Stimulated activated CD4-positive, alpha-beta T cell treated with anti-CD3 and anti-CD28 coated beads, Interleukin-4, amount 100 ng/mL, for 24 hours (primary cell): ENCODE results near the gene HYAL3.
A peak's percentile ranks its signal among the peaks of the same experiment; 100 is the strongest.

Experiments used
- DNase-seq: peaks from one replicate; pipeline ENCODE4 v3.0.0-alpha.2; 2020

HYAL3 gene

GRCh38 chr3:50327943-50328691, 28.9 kb upstream of the HYAL3 start, which contains the start of gene TUSC2:
Gene TUSC2 (minus strand): TSS chr3:50328223. CDS start chr3:50328099, 124 bp downstream.
- DNase-seq: peak; percentile 96

GRCh38 chr3:50327129-50327528, 27.9 kb upstream of the HYAL3 start:
- no peak for DNase-seq

- DNase-seq: no peak
Measured at GRCh38 chr3:50326182-50326541, 27.0 kb upstream of the HYAL3 start.

- DNase-seq: no peak
Measured at GRCh38 chr3:50325497-50326181, 26.4 kb upstream of the HYAL3 start.

- no peak for DNase-seq
Measured at GRCh38 chr3:50325113-50325480, 25.9 kb upstream of the HYAL3 start.

GRCh38 chr3:50324351-50325112, 25.3 kb upstream of the HYAL3 start:
- peak; percentile 70 for DNase-seq

GRCh38 chr3:50323614-50324199, 24.5 kb upstream of the HYAL3 start:
- DNase-seq: no peak

- no peak for DNase-seq
Measured at GRCh38 chr3:50323092-50323600, 23.9 kb upstream of the HYAL3 start.

GRCh38 chr3:50322386-50323091, 23.3 kb upstream of the HYAL3 start, which contains the start of gene HYAL2:
Gene HYAL2 (minus strand): TSS chr3:50322745. CDS start chr3:50320489, 2,256 bp downstream.
- DNase-seq: no peak

- DNase-seq: no peak
Measured at GRCh38 chr3:50322115-50322385, 22.8 kb upstream of the HYAL3 start.

- peak; percentile 86 for DNase-seq
Measured at GRCh38 chr3:50321336-50322114, 22.3 kb upstream of the HYAL3 start.

GRCh38 chr3:50320853-50321335, 21.7 kb upstream of the HYAL3 start:
- DNase-seq: peak; percentile 63

- DNase-seq: no peak
Measured at GRCh38 chr3:50319894-50320625, 20.9 kb upstream of the HYAL3 start.

GRCh38 chr3:50319181-50319893, 20.1 kb upstream of the HYAL3 start:
- no peak for DNase-seq

GRCh38 chr3:50318615-50319014, 19.4 kb upstream of the HYAL3 start:
- no peak for DNase-seq

GRCh38 chr3:50318163-50318562, 19.0 kb upstream of the HYAL3 start:
- no peak for DNase-seq

- DNase-seq: no peak
Measured at GRCh38 chr3:50317300-50317699, 18.1 kb upstream of the HYAL3 start.

GRCh38 chr3:50316657-50317242, 17.5 kb upstream of the HYAL3 start:
- peak; percentile 65 for DNase-seq

- DNase-seq: no peak
Measured at GRCh38 chr3:50314816-50315215, 15.6 kb upstream of the HYAL3 start.

- no peak for DNase-seq
Measured at GRCh38 chr3:50314342-50314741, 15.1 kb upstream of the HYAL3 start.
